Measurements from ENCODE around the gene PRR5L. TPM values are rescaled to one million over a fixed set of nuclear protein-coding genes. Genes with fewer than 3 reads are reported as not detected.

The PRR5L gene
- polyA plus RNA-seq, 3 donors, result 3.5 to 16.0 (median 7.4) TPM

- no peaks in the 10 kb centered on the region for H3K79me2 ChIP-seq (ENCODE audit: insufficient read depth, low read length)
- peaks cover 0 to 3% of the 10 kb centered on the region in 2 donors for H3K27me3 ChIP-seq (ENCODE audit: control insufficient read depth in 2 of 2, insufficient read depth in 2 of 2, low read length in 2 of 2)
- peaks cover 14 to 30% (median 16%) of the 10 kb centered on the region in 3 donors for H3K27me3 Mint-ChIP-seq (ENCODE audit: low read depth in 3 of 3)
- peaks cover 0 to 4% of the 10 kb centered on the region in 2 donors for H3K9me3 ChIP-seq (replicated peaks in 1 of 2; ENCODE audit: control insufficient read depth in 1 of 2, insufficient read depth in 1 of 2, low read length in 2 of 2)
- DNase-seq, result peak; percentile 3 to 27 (median 4)
- no peak overlapping the region for H3K9ac ChIP-seq (ENCODE audit: insufficient read depth, low read length, poor library complexity, severe bottlenecking)
- H2AFZ ChIP-seq (ENCODE audit: insufficient read depth, low read depth, low read length, poor library complexity, severe bottlenecking), result no peak overlapping the region
- H3K4me3 ChIP-seq (replicated peaks in 1 of 3; ENCODE audit: low read depth in 2 of 3, low read length in 3 of 3), result no peak overlapping the region
- no peak overlapping the region for H3K4me2 ChIP-seq (replicated peaks; ENCODE audit: extremely low read depth, low read length, poor library complexity, severe bottlenecking)
- H3K9me3 Mint-ChIP-seq, result peaks cover 0 to 6% (median 0%) of the 10 kb centered on the region in 7 donors
- intact Hi-C loops (cut with micrococcal nuclease), result no loop called here
- no peaks in the 10 kb centered on the region for H3K4me1 ChIP-seq (ENCODE audit: control insufficient read depth in 1 of 2, insufficient read depth in 2 of 2, low read length in 2 of 2)
- H3K36me3 ChIP-seq (replicated peaks in 1 of 2; ENCODE audit: control insufficient read depth in 1 of 2, insufficient read depth in 2 of 2, low read length in 2 of 2), result no peaks in the 10 kb centered on the region
- H3K4me1 Mint-ChIP-seq, result no peaks in the 10 kb centered on the region
- TF ChIP-seq, protein P1, sequence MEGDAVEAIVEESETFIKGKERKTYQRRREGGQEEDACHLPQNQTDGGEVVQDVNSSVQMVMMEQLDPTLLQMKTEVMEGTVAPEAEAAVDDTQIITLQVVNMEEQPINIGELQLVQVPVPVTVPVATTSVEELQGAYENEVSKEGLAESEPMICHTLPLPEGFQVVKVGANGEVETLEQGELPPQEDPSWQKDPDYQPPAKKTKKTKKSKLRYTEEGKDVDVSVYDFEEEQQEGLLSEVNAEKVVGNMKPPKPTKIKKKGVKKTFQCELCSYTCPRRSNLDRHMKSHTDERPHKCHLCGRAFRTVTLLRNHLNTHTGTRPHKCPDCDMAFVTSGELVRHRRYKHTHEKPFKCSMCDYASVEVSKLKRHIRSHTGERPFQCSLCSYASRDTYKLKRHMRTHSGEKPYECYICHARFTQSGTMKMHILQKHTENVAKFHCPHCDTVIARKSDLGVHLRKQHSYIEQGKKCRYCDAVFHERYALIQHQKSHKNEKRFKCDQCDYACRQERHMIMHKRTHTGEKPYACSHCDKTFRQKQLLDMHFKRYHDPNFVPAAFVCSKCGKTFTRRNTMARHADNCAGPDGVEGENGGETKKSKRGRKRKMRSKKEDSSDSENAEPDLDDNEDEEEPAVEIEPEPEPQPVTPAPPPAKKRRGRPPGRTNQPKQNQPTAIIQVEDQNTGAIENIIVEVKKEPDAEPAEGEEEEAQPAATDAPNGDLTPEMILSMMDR (IDR thresholded peaks at IDR 0.05), result peak; percentile 58
- WGBS (ENCODE audit: insufficient coverage), result 20% methylated on average over 9 of the region's 12 CpGs
- H3K4me3 Mint-ChIP-seq, result no peak overlapping the region
- no peaks in the 10 kb centered on the region for H4K20me1 ChIP-seq (ENCODE audit: insufficient read depth, low read length)
- no peak overlapping the region for H3K27ac ChIP-seq (ENCODE audit: low read depth in 1 of 2, low read length in 2 of 2)
- H3K27ac Mint-ChIP-seq, result no peak overlapping the region
- no peaks in the 10 kb centered on the region for H3K36me3 Mint-ChIP-seq
These were observed 37.2 kb upstream of the PRR5L start for GRCh38 chr11:36258730-36259360.

- Mint-ChIP-seq H3K36me3 (no peaks in the 10 kb centered on the region), H3K4me1 (peaks cover 3% of the 10 kb centered on the region), H3K27me3 (ENCODE audit: low read depth in 3 of 3) (peaks cover 18 to 30% (median 18%) of the 10 kb centered on the region in 3 donors), H3K4me3 (no peak overlapping the region), H3K9me3 (peaks cover 0 to 4% (median 0%) of the 10 kb centered on the region in 7 donors), H3K27ac (peak overlapping the region in 1 of 7 donors; percentile 50)
- no peaks in the 10 kb centered on the region for H3K79me2 ChIP-seq (ENCODE audit: insufficient read depth, low read length)
- no peak overlapping the region for H3K9ac ChIP-seq (ENCODE audit: insufficient read depth, low read length, poor library complexity, severe bottlenecking)
- no peak overlapping the region for H2AFZ ChIP-seq (ENCODE audit: insufficient read depth, low read depth, low read length, poor library complexity, severe bottlenecking)
- intact Hi-C loops (cut with micrococcal nuclease), result no loop called here
- H3K9me3 ChIP-seq (replicated peaks in 1 of 2; ENCODE audit: control insufficient read depth in 1 of 2, insufficient read depth in 1 of 2, low read length in 2 of 2), result peaks cover 0 to 3% of the 10 kb centered on the region in 2 donors
- H3K27me3 ChIP-seq (ENCODE audit: control insufficient read depth in 2 of 2, insufficient read depth in 2 of 2, low read length in 2 of 2), result peaks cover 0 to 3% of the 10 kb centered on the region in 2 donors
- no peak overlapping the region for H3K4me3 ChIP-seq (replicated peaks in 1 of 3; ENCODE audit: low read depth in 2 of 3, low read length in 3 of 3)
- no peak overlapping the region for H3K27ac ChIP-seq (ENCODE audit: low read depth in 1 of 2, low read length in 2 of 2)
- H3K36me3 ChIP-seq (replicated peaks in 1 of 2; ENCODE audit: control insufficient read depth in 1 of 2, insufficient read depth in 2 of 2, low read length in 2 of 2), result no peaks in the 10 kb centered on the region
- DNase-seq, result no peak
- no peaks in the 10 kb centered on the region for H3K4me1 ChIP-seq (ENCODE audit: control insufficient read depth in 1 of 2, insufficient read depth in 2 of 2, low read length in 2 of 2)
- no peaks in the 10 kb centered on the region for H4K20me1 ChIP-seq (ENCODE audit: insufficient read depth, low read length)
- whole genome bisulfite sequencing (ENCODE audit: insufficient coverage), result 88% methylated on average over 3 of the region's 4 CpGs
- H3K4me2 ChIP-seq (replicated peaks; ENCODE audit: extremely low read depth, low read length, poor library complexity, severe bottlenecking), result no peak overlapping the region
- TF ChIP-seq, protein P1 (IDR thresholded peaks at IDR 0.05), result no peak
These were observed 35.0 kb upstream of the PRR5L start for GRCh38 chr11:36261094-36261493.

Data from CD14-positive monocyte (primary cell).